ENCODE data around the gene LTF.
"Not testable (repeated sequence)": the region's sequence is repeated elsewhere in the genome, so short reads cannot be mapped to it uniquely, and the experiment has no call there.

LTF gene

DNA sequence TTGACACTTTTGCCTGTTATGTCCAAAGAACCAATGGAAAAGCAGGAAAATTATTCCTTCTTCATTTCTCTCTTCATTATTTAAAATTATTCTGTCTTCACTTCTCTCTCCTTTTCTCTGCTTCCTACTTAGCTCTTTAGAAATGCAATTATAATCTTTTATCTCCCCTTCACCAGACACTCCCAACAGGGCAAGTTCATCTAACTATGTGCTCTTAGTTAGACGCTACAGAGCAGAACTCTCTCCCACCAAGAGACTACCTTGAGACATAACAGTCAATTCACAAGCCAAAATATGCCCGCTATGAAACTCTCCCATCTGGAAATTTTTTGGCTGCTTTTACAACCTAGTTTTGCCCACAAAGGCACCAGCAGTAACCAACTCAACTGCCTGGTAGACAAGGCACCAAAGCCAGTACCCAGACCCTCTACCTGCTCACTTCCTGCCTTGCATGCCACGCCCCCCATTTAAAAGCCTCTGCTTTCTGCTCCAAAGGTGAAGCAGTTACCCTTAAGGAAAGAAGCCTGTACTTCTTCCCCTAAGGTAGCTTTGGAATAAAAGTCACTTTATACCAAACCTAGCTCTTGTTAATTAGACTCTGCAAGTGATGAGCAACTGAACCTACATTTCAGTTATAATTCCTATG lies 29.5 kb downstream of the LTF start:
- no peak for DNase-seq

DNA sequence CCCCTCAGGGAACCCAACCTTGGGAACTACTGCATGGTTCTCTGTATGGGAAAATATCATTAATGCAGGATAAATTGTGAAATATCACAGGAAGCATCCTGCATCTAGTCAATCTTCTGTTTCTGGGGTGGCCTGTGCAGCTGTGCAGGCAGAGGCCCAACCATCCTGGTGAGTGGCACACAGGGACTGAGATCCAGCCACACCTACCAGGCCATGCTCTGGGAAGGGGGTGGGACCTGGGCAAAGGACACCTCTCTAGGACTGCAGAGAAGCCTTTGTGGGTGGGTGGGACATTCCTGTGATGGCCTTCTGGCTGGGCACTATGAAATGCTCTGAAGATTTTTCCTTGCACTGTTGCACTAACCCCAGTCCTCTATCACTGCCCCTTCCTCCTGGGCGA lies 30.9 kb downstream of the LTF start:
- DNase-seq = no peak

DNA sequence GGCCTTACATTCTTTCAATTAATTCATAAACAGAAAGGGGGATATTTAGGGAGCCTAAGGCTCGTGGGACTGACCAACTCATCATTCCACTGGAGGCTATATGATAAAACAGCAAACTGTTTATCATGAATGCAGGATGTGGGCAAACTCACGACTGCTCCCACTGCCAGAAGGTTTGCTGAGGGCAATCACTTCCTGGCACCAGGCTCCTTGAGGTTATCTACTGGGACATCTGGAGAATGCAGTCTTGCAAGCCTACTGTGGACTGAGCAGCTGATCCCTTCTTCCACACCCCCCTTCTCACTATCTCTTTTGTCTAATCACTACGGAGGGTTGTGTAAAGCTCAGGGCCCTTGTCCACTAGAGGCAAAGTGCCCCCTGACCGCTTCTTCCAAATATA lies 31.6 kb downstream of the LTF start:
- DNase-seq = not testable (repeated sequence)

DNA sequence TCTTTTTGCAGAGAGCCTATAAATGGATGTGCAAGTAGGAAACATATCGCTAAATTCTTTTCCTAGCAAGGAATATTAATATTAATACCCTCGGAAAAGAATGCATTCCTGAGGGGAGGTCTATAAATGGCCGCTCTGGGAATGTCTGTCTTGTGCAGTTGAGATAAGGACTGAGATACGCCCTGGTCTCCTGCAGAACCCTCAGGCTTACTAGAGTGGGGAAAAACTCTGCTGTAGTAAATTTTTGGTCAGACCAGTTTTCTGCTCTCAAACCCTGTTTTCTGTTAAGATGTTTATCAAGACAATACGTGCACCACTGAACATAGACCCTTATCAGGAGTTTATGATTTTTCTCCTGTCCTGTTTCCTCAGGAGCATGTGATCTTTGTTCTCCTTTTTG lies 32.8 kb downstream of the LTF start:
- not testable (repeated sequence) for DNase-seq

DNA sequence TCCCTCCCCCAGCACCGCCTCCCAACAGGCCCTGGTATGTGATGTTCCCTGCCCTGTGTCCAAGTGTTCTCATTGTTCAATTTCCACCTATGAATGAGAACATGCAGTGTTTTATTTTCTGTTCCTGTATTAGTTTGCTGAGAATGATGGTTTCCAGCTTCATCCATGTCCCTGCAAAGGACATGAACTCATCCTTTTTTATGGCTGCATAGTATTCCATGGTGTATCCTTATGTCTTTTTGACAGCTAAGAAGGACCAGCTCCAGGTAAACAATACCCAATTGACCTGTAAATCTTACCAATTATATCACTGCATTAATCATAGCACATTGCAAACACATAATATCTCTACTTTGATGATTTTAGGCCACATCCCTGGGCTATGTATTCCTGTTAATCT lies 33.8 kb downstream of the LTF start:
- not testable (repeated sequence) for DNase-seq

DNA sequence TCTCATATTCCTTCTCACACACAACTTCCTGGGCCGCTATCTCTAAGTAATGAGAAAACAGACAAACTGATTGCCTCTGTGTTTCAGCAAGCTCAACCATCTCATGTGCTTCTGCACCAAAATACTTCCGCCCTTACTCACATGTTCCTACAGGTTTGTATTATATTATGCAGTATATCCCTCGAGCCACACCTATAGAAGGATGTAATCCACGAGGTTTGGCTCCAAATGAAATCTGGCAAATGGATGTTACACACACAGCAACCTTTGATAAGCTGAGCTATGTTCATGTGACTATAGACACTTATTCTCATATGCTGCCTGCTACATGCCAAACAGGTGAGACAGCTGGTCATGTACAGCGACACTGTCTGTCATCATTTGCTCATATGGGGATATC lies 35.0 kb downstream of the LTF start:
- DNase-seq = no peak

DNA sequence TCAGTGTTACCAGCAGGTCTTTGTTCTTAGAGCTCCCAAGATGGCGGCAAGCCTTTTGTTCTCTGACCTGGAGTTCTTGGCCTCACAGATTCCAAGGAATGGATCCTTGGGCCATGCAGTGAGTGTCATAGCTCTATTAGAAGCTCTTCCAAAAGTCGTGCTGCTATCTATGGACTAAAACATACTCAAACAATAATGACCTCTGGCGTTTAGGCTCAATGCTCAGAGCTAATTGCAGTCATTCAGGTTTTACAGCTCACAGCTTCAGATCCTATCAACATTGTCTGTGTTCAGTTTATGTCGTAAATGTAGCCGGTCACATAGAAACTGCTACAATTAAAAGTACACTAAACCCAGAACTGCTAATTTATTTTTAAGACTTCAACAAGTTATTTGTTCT lies 35.5 kb downstream of the LTF start:
- DNase-seq = no peak

DNA sequence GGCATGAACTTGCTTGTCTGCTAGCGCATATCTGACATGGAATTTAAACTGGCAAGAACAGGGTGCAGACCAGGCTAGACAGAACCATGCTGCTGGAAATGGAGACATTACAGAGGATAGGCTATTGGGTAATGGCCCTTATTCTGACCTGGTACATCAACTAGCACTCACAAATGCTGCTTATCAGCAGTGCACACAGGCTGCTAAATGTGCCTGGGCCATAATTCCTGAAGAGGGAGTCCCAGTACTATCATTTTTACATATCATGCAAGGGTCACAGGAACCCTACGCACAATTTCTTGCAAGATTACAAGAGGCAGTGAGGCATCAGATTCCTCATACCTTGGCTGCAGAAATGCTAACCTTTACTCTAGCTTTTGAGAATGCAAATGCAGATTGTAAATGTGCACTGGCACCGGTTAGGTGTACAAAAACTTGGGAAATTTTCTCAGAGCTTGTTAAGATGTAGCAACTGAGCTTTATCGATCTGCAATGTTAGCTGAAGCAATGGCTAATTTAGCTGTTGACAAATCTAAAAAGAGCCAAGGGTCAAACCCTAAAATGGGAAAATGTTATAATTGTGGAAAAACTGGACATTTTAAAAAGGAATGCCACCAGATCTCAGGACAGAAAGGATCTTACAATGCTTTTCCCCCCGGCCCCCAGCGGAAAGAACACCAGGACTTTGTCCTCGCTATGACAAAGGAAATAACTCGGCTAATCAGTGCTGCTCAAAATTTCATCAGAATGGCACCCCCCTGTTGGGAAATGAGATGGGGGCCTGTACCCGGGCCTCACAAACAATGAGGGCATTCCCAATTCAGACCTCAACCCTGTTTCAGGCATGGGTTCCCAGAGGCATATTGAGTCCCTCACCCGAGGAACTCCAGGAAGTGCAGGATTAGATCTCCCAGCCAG lies 36.5 kb downstream of the LTF start:
- no peak for DNase-seq

DNA sequence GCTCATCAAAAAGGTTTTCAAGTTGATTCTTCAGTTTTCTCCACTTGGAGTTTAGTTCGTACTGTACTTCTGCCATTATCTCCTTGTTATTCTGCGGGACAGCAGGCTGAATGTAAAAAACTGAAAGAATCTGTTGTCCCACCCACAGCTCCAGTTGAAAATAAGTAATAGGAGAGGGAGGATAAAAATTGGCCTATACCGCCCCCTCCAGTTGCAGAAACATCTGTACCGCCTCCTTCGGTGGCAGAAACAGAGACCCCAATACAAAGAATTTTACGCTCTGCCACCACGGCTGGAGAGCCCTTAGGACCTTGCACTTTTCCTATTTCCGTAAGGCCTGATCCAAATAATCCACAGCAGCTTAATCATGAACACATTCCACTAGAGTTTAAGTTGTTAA lies 37.3 kb downstream of the LTF start:
- not testable (repeated sequence) for DNase-seq

DNA sequence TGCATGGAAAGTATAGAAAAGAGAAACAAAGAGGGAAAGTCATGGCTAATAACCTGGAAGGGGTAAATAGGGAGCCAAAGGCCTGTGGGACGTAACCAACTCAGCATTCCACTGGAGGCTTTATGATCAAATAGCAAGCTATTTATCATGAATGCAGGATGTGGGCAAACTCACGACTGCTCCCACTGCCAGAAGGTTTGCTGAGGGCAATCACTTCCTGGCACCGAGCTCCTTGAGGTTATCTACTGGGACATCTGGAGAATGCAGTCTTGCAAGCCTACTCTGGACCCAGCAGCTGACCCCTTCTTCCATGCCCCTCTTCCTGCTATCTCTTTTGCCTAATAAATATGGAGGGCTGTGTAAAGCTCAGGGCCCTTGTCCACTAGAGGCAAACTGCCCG lies 38.2 kb downstream of the LTF start:
- not testable (repeated sequence) for DNase-seq

DNA sequence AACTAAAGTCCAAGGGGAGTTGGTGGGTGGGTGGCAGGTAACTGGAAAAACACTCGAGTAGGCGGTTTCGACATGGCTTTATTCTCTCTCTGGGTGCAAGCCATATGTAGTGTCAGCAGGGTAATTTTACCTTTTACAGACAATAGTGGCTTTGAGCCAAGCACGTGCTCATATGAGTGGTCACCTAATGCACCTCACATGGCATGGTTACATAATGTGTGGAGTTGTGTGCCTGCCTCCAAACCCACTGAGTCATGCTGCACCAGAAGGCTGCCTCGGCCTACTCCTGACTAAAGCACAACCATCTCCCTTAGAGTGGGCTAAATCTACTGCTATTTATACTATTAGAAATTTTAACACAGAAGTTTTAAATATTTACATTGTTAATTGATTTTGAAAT lies 41.1 kb downstream of the LTF start:
- DNase-seq = no peak

DNA sequence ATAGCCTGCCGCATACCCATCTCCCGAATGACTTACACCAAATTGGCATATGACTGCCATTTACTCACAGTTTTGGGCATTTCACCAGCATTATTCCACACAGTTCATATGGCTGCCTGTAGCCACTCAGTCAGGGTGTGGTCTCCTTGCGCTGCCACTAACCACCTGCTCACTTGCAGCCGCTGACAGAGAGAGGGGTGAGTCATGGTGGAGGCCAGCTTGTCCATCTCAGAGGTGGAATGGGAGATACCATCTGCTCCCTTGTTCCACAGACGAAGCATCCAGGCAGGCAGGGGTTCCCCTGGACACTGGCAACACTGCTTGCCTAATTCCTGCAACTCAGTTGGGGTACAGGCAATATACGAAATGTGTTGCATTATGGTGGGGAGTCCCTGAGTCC lies 42.1 kb downstream of the LTF start:
- DNase-seq = no peak

DNA sequence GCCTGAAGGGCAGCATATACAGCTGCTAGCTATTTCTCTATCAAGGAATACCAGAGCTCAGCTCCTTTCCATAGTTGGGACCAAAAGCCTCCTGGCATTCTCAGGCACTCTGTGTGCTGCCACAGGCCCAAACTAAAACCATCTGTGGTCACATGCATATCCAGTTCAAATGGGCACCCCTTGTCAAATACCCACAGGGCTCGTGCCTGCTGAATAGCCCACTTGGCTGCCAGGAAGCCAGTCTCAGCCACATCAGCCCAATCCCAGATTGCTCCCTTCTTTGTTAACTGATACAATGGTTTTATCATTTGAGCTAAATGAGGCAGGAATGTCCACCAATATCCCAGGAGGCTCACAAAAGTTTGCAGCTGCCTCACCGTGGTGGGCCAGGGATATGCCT lies 43.8 kb downstream of the LTF start:
- no peak for DNase-seq

DNA sequence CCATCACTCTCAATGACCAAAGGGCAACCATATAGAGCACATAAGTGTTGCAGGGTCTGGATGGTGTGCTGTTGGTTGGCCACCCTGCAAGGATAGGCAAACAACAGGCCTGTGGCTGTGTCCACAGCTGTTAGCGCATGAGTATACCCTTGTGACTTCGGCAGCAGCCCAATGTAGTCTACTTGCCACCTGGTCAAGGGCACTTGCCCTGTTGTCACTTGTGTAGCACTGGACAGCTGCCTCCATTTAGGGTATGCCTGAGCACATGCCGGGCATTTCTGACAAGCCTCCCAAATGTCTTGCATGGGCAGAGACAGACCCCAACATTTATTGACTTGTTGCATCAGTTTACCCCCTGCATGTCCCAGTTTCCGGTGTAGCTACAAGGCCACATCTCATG lies 44.9 kb downstream of the LTF start:
- DNase-seq = no peak

DNA sequence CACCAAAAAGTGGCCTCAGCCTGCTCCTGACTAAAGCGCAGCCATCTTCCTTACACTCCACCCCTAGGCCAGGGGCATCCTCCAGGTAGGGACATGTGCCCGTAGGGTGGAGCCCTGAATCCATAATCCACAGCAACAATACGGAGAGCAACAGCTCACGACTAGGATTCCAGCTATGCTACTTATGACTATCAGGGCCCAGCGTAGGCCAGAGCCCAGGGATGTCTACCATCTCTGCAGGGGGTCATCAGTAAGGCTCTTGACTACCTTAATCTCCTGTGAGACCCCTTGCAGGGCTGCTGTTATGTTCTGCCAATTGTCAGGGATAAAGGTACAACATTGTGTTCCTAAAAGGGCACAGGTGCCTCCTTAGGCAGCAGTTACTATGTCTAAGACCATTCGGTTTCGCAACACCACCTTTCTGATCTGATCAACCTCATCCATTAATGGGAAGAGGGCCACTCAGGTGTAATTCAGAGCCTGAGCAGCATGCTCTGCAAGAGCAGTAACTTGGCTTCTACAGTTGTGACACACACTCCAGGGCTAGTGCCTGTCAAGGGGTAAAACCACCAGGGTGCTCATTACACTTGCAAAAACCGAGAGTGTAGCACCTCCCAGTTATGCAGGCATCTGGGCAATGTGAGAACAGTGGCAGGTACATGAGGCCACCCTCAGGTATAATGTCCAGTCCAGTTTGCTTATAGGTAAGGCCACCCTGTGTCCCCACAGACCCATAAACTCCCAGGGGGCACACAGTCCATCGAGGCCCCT lies 46.7 kb downstream of the LTF start:
- no peak for DNase-seq

DNA sequence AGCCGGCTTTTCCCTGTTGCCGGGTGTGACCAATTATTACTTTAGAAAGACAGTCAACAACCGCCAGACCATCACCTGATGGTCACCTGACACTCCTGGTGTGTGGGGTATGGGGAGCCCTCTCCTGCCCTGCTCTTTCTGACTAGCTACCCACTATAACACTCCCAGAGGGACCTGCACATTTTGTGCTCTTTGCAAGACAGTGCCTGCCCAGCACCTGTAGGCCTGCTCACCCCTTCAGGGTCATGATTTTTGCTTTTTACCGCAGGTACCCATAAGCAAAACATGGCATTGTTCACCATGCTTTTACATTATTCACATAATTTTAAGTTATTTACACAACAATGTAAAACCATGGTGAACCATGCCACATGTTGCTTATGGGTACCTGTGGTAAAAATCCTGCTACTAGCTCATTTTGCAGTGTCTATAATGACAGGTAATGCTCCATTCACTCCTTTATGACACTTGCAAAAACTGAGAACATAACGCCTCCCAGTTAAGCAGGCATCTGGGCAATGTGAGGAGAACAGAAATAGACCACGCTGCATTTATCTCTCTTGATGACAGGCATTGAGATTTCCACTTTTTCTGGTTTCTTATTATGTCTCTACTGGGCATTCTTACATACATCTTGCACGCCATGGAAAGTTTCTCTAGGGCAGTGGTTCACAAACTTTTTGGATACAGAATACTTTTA lies 47.7 kb downstream of the LTF start:
- DNase-seq = no peak

DNA sequence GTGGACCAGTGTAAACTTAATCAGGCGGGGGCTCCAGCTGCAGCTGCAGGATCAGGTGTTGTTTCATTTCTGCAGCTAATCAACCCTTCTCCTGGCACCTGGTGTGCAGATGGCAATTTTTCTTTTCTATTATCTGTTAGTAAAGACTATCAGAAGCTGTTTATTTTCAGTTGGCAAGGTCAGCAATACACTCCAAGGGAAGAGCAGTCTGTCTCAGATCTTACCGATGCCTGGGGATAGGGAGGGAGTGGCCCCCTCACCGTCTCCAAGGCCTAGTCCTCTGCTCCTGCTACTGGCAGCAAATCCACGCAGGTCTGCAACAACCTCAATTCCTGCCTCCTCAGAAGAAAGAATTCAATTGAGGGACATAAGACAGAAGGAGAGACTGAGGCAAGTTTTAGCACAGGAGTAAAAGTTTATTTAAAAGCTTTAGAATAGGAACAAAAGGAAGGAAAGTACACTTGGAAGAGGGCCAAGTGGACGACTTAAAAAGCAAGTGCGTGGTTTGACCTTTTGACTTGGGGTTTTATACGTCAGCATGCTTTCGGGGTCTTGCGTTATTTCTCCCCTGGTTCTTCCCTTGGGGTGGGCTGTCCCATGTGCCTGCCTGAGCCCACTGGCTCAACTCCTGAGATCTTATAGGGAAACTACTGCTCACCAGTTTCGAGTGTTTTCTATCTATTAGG lies 48.4 kb downstream of the LTF start:
- no peak for DNase-seq

DNA sequence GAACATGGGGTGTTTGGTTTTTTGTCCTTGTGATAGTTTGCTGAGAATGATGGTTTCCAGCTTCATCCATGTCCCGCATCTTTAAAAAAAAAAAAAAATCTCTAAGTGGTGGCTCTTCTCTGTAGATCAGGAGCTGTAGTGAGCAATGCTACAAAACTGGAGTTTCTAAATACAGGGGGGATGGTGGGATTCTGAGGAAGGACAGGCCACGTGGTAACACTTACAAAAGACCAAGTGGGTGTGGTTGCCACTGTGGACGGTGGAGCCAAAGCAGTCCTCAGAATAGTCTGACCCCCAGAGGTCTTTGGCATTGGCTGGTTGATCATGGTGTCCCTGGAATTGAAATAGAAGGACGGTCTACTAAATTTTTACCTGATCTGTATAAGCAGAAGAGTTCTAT lies 50.0 kb downstream of the LTF start:
- DNase-seq = no peak

DNA sequence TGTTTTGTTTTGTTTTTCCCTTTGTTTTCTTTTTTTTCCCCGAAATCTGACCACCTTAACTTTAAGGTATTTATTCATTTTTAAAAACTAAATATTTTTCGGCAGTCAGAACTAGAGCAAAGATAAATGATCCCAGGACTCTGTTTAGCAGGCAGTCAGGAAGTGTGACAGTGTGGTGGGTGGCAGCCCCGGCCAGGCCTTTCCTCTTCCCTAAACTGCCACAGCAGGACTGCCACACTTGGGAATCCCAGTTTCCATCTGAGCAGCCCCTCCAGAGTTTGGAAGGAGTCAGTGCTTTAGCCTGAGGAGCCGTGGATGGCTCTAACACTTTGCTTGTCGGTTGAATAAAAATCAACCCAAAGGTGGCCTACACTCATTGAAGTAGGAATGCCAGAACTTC lies 50.8 kb downstream of the LTF start:
- DNase-seq = no peak

DNA sequence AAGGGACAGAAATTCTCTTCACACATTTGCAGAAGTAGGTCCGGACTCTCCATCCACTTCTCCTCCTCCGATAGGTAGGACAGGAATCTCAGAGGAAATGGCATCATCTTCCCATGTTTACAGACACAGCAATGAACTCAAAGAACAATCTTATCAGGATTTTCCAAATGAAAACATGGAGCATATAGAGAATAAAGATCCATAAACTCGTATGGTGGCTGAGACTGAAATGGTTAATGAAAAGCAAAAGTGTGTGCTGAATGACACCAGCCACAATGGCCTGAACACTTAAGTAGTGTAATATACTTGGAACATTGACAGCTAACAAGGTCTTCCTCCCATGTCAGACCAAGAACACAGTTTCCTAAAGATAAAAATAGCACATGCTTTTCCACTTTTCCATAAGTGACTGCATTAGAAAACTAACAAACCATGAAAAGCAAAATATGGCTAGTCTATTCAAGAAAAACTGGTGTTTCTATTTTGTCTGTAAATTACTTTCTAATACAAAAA lies 51.9 kb downstream of the LTF start:
- no peak for DNase-seq

DNA sequence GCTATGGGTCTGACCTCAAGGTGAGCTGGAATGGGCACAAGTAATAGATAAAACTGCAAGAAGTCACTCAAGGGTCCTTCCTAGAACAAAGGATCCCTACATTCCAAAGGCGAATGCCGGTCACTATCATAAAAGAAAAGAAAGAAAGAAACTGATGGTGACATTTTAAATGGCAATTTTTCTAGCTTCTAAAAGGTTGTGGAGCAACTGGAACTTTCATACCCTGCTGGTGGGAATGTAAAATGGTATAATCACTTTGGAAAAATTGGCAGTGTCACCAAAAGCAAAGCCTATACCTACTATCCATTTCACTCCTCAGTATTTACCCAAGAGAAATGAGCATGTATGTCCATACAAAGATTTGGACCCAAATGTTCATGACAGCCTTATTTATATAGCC lies 53.4 kb downstream of the LTF start:
- DNase-seq = no peak

DNA sequence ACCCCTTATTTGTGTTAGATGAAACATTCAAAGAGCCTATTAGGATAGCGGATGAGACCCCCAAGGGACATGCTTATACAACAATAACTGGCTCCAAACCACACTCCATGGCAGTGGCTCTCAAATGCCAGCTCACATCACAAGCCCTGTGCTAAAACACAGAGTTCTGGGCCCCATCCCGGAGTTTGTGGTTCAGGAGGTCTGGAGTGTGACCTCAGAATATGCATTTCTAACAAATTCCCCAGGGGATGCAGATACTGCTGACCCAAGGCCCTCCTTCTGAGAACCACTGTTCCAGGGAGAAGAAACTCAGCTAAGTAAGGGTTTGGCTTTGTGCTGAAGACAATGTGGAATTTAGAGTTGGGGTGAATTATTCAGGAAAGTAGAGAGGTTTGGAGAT lies 54.0 kb downstream of the LTF start:
- DNase-seq = no peak
